BLaER1 treated with 17β-estradiol and CSF1 and Interleukin-3, amounts not matched to agents 10 nM and 100 nM (cell line): ENCODE results near the gene CERS6.

Experiments
- H3K27ac ChIP-seq, 11 experiments: shearing (Covaris generic); formaldehyde crosslinking; 2 replicates each; pipeline ENCODE4 v1.8.1; 2022
- H3K27me3 ChIP-seq, 11 experiments: shearing (Covaris generic); formaldehyde crosslinking; 2 replicates each; pipeline ENCODE4 v1.8.1; 2022
- H3K36me3 ChIP-seq, 11 experiments: shearing (Covaris generic); formaldehyde crosslinking; 2 replicates each; pipeline ENCODE4 v1.8.1; 2022
- H3K4me1 ChIP-seq, 10 experiments: shearing (Covaris generic); formaldehyde crosslinking; 2 replicates each; pipeline ENCODE4 v1.8.1; 2022
- H3K4me2 ChIP-seq, 11 experiments: shearing (Covaris generic); formaldehyde crosslinking; 2 replicates each; pipeline ENCODE4 v1.8.1; 2022
- H3K4me3 ChIP-seq, 10 experiments: shearing (Covaris generic); formaldehyde crosslinking; 2 replicates each; pipeline ENCODE4 v1.8.1; 2022
- H3K9ac ChIP-seq, 11 experiments: shearing (Covaris generic); formaldehyde crosslinking; 2 replicates each; pipeline ENCODE4 v1.8.1; 2022
- H3K9me3 ChIP-seq, 11 experiments: shearing (Covaris generic); formaldehyde crosslinking; replicated peaks in 1 of 11; 2 replicates each; pipeline ENCODE4 v1.8.1; 2022
- H4K20me1 ChIP-seq, 11 experiments: shearing (Covaris generic); formaldehyde crosslinking; 2 replicates each; pipeline ENCODE4 v1.8.1; 2022
- Cebpa-rat ChIP-seq, 11 experiments: shearing (Covaris generic); IDR thresholded peaks; 2 replicates each; pipeline ENCODE4 v1.8.1; 2022

The CERS6 gene

GRCh38 chr2:168522446-168522845, 66.4 kb downstream of the CERS6 start:
- Histone ChIP-seq H3K9me3 (peaks cover 0 to 25% (median 8%) of the 10 kb centered on the region in 11 experiments; a peak in 17 of 22 replicates), H3K4me2 (peak overlapping the region in 4 of 11 experiments; percentile 3 to 16 (median 6); a peak in 4 of 22 replicates), H4K20me1 (peaks cover 7 to 78% (median 33%) of the 10 kb centered on the region in 11 experiments; a peak in 12 of 22 replicates), H3K4me1 (peaks cover 10 to 58% (median 34%) of the 10 kb centered on the region in 10 experiments; a peak in 16 of 20 replicates), H3K9ac (no peak overlapping the region), H3K27ac (no peak overlapping the region), H3K36me3 (peaks cover 0 to 11% (median 4%) of the 10 kb centered on the region in 11 experiments; a peak in 5 of 22 replicates), H3K4me3 (no peak overlapping the region), H3K27me3 (no peaks in the 10 kb centered on the region)
- no peak for TF ChIP-seq Cebpa-rat (IDR thresholded peaks at IDR 0.05)

GRCh38 chr2:168524005-168524404, 67.9 kb downstream of the CERS6 start:
- no peak overlapping the region for H3K4me3 ChIP-seq
- H3K4me2 ChIP-seq: peak overlapping the region in 6 of 11 experiments; percentile 9 to 36 (median 20); a peak in 7 of 22 replicates
- H3K9me3 ChIP-seq: peaks cover 0 to 29% (median 14%) of the 10 kb centered on the region in 11 experiments; a peak in 16 of 22 replicates
- TF ChIP-seq Cebpa-rat (IDR thresholded peaks at IDR 0.05): no peak
- H3K27me3 ChIP-seq: no peaks in the 10 kb centered on the region
- peaks cover 0 to 15% (median 4%) of the 10 kb centered on the region in 11 experiments; a peak in 5 of 22 replicates for H3K36me3 ChIP-seq
- H3K4me1 ChIP-seq: peaks cover 12 to 58% (median 44%) of the 10 kb centered on the region in 10 experiments; a peak in 18 of 20 replicates
- H4K20me1 ChIP-seq: peaks cover 0 to 66% (median 25%) of the 10 kb centered on the region in 11 experiments; a peak in 11 of 22 replicates
- no peak overlapping the region for H3K9ac ChIP-seq
- H3K27ac ChIP-seq: no peak overlapping the region

- Histone ChIP-seq H3K9me3 (peaks cover 0 to 28% (median 9%) of the 10 kb centered on the region in 11 experiments; a peak in 14 of 22 replicates), H3K4me3 (no peak overlapping the region), H3K4me2 (no peak overlapping the region), H3K4me1 (peaks cover 22 to 69% (median 55%) of the 10 kb centered on the region in 10 experiments), H4K20me1 (peaks cover 0 to 55% (median 25%) of the 10 kb centered on the region in 11 experiments; a peak in 11 of 22 replicates), H3K27ac (no peak overlapping the region), H3K9ac (no peak overlapping the region), H3K36me3 (peaks cover 0 to 15% (median 4%) of the 10 kb centered on the region in 11 experiments; a peak in 5 of 22 replicates), H3K27me3 (no peaks in the 10 kb centered on the region)
- TF ChIP-seq Cebpa-rat (IDR thresholded peaks at IDR 0.05): no peak
Measured at GRCh38 chr2:168525020-168525419, 68.9 kb downstream of the CERS6 start.

- Histone ChIP-seq H4K20me1 (peaks cover 0 to 48% (median 22%) of the 10 kb centered on the region in 11 experiments; a peak in 11 of 22 replicates), H3K36me3 (peaks cover 0 to 15% (median 4%) of the 10 kb centered on the region in 11 experiments; a peak in 5 of 22 replicates), H3K27me3 (no peaks in the 10 kb centered on the region), H3K4me2 (no peak overlapping the region), H3K9me3 (peaks cover 0 to 30% (median 9%) of the 10 kb centered on the region in 11 experiments; a peak in 14 of 22 replicates), H3K27ac (peak overlapping the region in 1 of 11 experiments; percentile 89; a peak in 1 of 22 replicates), H3K9ac (no peak overlapping the region), H3K4me1 (peaks cover 31 to 75% (median 62%) of the 10 kb centered on the region in 10 experiments), H3K4me3 (no peak overlapping the region)
- no peak for TF ChIP-seq Cebpa-rat (IDR thresholded peaks at IDR 0.05)
Measured at GRCh38 chr2:168525716-168526446, 69.8 kb downstream of the CERS6 start.

- peaks cover 39 to 75% (median 63%) of the 10 kb centered on the region in 10 experiments for H3K4me1 ChIP-seq
- H3K4me3 ChIP-seq: no peak overlapping the region
- H3K36me3 ChIP-seq: peaks cover 0 to 15% (median 4%) of the 10 kb centered on the region in 11 experiments; a peak in 5 of 22 replicates
- peaks cover 0 to 30% (median 9%) of the 10 kb centered on the region in 11 experiments; a peak in 14 of 22 replicates for H3K9me3 ChIP-seq
- no peak for TF ChIP-seq Cebpa-rat (IDR thresholded peaks at IDR 0.05)
- H3K4me2 ChIP-seq: no peak overlapping the region
- peak overlapping the region in 1 of 11 experiments; percentile 89; a peak in 3 of 22 replicates for H3K27ac ChIP-seq
- no peaks in the 10 kb centered on the region for H3K27me3 ChIP-seq
- H4K20me1 ChIP-seq: peaks cover 0 to 40% (median 15%) of the 10 kb centered on the region in 11 experiments; a peak in 11 of 22 replicates
- no peak overlapping the region for H3K9ac ChIP-seq
Measured at GRCh38 chr2:168526641-168527040, 70.6 kb downstream of the CERS6 start.

GRCh38 chr2:168528016-168528415, 71.9 kb downstream of the CERS6 start:
- no peak for TF ChIP-seq Cebpa-rat (IDR thresholded peaks at IDR 0.05)
- peaks cover 0 to 26% (median 8%) of the 10 kb centered on the region in 11 experiments; a peak in 10 of 22 replicates for H4K20me1 ChIP-seq
- H3K4me2 ChIP-seq: peak overlapping the region in 7 of 11 experiments; percentile 22 to 84 (median 70); a peak in 11 of 22 replicates
- H3K9me3 ChIP-seq: peaks cover 0 to 31% (median 10%) of the 10 kb centered on the region in 11 experiments; a peak in 16 of 22 replicates
- H3K36me3 ChIP-seq: peaks cover 0 to 15% (median 4%) of the 10 kb centered on the region in 11 experiments; a peak in 6 of 22 replicates
- H3K27ac ChIP-seq: peak overlapping the region; percentile 22 to 89 (median 83); a peak in 18 of 22 replicates
- H3K27me3 ChIP-seq: no peaks in the 10 kb centered on the region
- H3K4me3 ChIP-seq: no peak overlapping the region
- H3K9ac ChIP-seq: no peak overlapping the region; a peak in 1 of 22 replicates
- peaks cover 41 to 75% (median 63%) of the 10 kb centered on the region in 10 experiments for H3K4me1 ChIP-seq

- H3K4me3 ChIP-seq: no peak overlapping the region
- TF ChIP-seq Cebpa-rat (IDR thresholded peaks at IDR 0.05): no peak
- H3K9ac ChIP-seq: no peak overlapping the region; a peak in 1 of 22 replicates
- peaks cover 0 to 18% (median 9%) of the 10 kb centered on the region in 11 experiments; a peak in 7 of 22 replicates for H3K36me3 ChIP-seq
- H3K4me2 ChIP-seq: peak overlapping the region in 8 of 11 experiments; percentile 22 to 84 (median 68); a peak in 13 of 22 replicates
- H4K20me1 ChIP-seq: peaks cover 0 to 22% (median 4%) of the 10 kb centered on the region in 11 experiments; a peak in 10 of 22 replicates
- H3K9me3 ChIP-seq: peaks cover 0 to 35% (median 14%) of the 10 kb centered on the region in 11 experiments; a peak in 18 of 22 replicates
- no peaks in the 10 kb centered on the region for H3K27me3 ChIP-seq
- peaks cover 38 to 73% (median 63%) of the 10 kb centered on the region in 10 experiments for H3K4me1 ChIP-seq
- peak overlapping the region; percentile 22 to 89 (median 83); a peak in 21 of 22 replicates for H3K27ac ChIP-seq
Measured at GRCh38 chr2:168528469-168528868, 72.4 kb downstream of the CERS6 start.

GRCh38 chr2:168529054-168529833, 73.2 kb downstream of the CERS6 start:
- Histone ChIP-seq H3K9ac (peak overlapping the region in 6 of 11 experiments; percentile 29 to 59 (median 52); a peak in 7 of 22 replicates), H3K36me3 (peaks cover 0 to 25% (median 12%) of the 10 kb centered on the region in 11 experiments; a peak in 16 of 22 replicates), H3K9me3 (peaks cover under 1 to 43% (median 22%) of the 10 kb centered on the region in 11 experiments; a peak in 21 of 22 replicates), H3K4me2 (peak overlapping the region; percentile 57 to 84 (median 75)), H4K20me1 (peaks cover 0 to 14% (median 0%) of the 10 kb centered on the region in 11 experiments; a peak in 5 of 22 replicates), H3K27ac (peak overlapping the region; percentile 22 to 89 (median 83); a peak in 21 of 22 replicates), H3K4me1 (peaks cover 38 to 73% (median 61%) of the 10 kb centered on the region in 10 experiments), H3K27me3 (no peaks in the 10 kb centered on the region), H3K4me3 (no peak overlapping the region)
- TF ChIP-seq Cebpa-rat (IDR thresholded peaks at IDR 0.05): no peak
